Stimulated activated CD4-positive, alpha-beta T cell treated with anti-CD3 and anti-CD28 coated beads, Interleukin-4, amount 100 ng/mL, for 24 hours (primary cell): ENCODE results near the gene CCND2.

ENCODE experiments used
- DNase-seq: peaks from one replicate; pipeline ENCODE4 v3.0.0-alpha.2; 2020

Gene CCND2

GRCh38 chr12:4293299-4293965 lies 19.9 kb downstream of the CCND2 start:
- DNase-seq, result peak; percentile 65

GRCh38 chr12:4293966-4294505 lies 20.5 kb downstream of the CCND2 start:
- no peak for DNase-seq

- DNase-seq, result no peak
These were observed 23.2 kb downstream of the CCND2 start for GRCh38 chr12:4296751-4297150.

GRCh38 chr12:4297617-4298016 lies 24.1 kb downstream of the CCND2 start:
- no peak for DNase-seq

GRCh38 chr12:4300883-4301282 lies 27.3 kb downstream of the CCND2 start:
- DNase-seq, result no peak

GRCh38 chr12:4301932-4302501 lies 28.5 kb downstream of the CCND2 start:
- no peak for DNase-seq

GRCh38 chr12:4302881-4303280 lies 29.3 kb downstream of the CCND2 start:
- no peak for DNase-seq

GRCh38 chr12:4303750-4304149 lies 30.2 kb downstream of the CCND2 start:
- no peak for DNase-seq

GRCh38 chr12:4307593-4308333 lies 34.2 kb downstream of the CCND2 start:
- DNase-seq, result no peak

- DNase-seq, result no peak
These were observed 34.9 kb downstream of the CCND2 start for GRCh38 chr12:4308334-4308950.

- DNase-seq, result no peak
These were observed 38.2 kb downstream of the CCND2 start for GRCh38 chr12:4311776-4312175.

GRCh38 chr12:4312251-4312650 lies 38.7 kb downstream of the CCND2 start:
- no peak for DNase-seq

GRCh38 chr12:4320497-4320852 lies 46.9 kb downstream of the CCND2 start:
- no peak for DNase-seq

GRCh38 chr12:4320853-4321701 lies 47.5 kb downstream of the CCND2 start, which contains the start of gene TIGAR:
Gene TIGAR (plus strand): TSS chr12:4321213. CDS start chr12:4321272, 59 bp downstream.
- DNase-seq, result peak; percentile 91

- DNase-seq, result no peak
These were observed 49.2 kb downstream of the CCND2 start for GRCh38 chr12:4322726-4323125.
